Measurements from ENCODE around the gene TECPR2.
A peak's percentile ranks its signal among the peaks of the same experiment; 100 is the strongest.

- no peak for TF ChIP-seq POLR2A (IDR thresholded peaks at IDR 0.05; ENCODE audit: low read depth, low read length)
- no peak for TF ChIP-seq POLR2AphosphoS5 (IDR thresholded peaks at IDR 0.05; ENCODE audit: low read depth, low read length)
- peak; percentile 29 for TF ChIP-seq PAX5 (IDR thresholded peaks at IDR 0.05; ENCODE audit: insufficient read depth, low read length, severe bottlenecking)
- peak; percentile 23; the same call in 1 of the 2 replicates for TF ChIP-seq POU2F2 (IDR thresholded peaks at IDR 0.05; ENCODE audit: low read depth, low read length)
- TF ChIP-seq TAF1 (IDR thresholded peaks at IDR 0.05; ENCODE audit: low read depth, low read length), result 0 out of 2 replicates have a peak, but pooled peaks have one; percentile 22
Observed at GRCh38 chr14:102316743-102317563, 45.8 kb upstream of the TECPR2 start.
